ENCODE results near the gene ENC1. TPM values are rescaled to one million over a fixed set of nuclear protein-coding genes. Genes with fewer than 3 reads are reported as not detected.

ENC1 gene
- polyA plus RNA-seq, 5 donors, result 141 to 233 (median 149) TPM

Other genes with a start within 250 kb of the ENC1 start
- 10 to 100 TPM; 55.1 to 69.9 (median 61.6) TPM for gene HEXB, start 44.5 kb upstream of the ENC1 start, polyA plus RNA-seq (ENCODE audit: insufficient read depth in 1 of 5, insufficient read length in 5 of 5, low replicate concordance in 1 of 5)
- gene GFM2, start 126.4 kb upstream of the ENC1 start, polyA plus RNA-seq (ENCODE audit: insufficient read depth in 1 of 5, insufficient read length in 5 of 5, low replicate concordance in 1 of 5), result 10 to 100 TPM; 29.6 to 49.1 (median 47.5) TPM
- 100 to 1,000 TPM; 228 to 296 (median 273) TPM for gene NSA2, start 126.5 kb upstream of the ENC1 start, polyA plus RNA-seq (ENCODE audit: insufficient read depth in 1 of 5, insufficient read length in 5 of 5, low replicate concordance in 1 of 5)
- 1 to 10 TPM; 2.9 to 6.4 (median 5.2) TPM for gene FAM169A, start 225.7 kb upstream of the ENC1 start, polyA plus RNA-seq (ENCODE audit: insufficient read depth in 1 of 5, insufficient read length in 5 of 5, low replicate concordance in 1 of 5)